GM15510 (cell line): ENCODE measurements around the gene DENND5B.

Experiments
- POLR2A ChIP-seq: IDR thresholded peaks from 3 replicates; pipeline ENCODE4 v1.6.1; 2011; ENCODE audit warnings: borderline replicate concordance; ENCODE audit not compliant: insufficient read length; ENCODE audit errors: extremely low read depth

The DENND5B gene

DNA sequence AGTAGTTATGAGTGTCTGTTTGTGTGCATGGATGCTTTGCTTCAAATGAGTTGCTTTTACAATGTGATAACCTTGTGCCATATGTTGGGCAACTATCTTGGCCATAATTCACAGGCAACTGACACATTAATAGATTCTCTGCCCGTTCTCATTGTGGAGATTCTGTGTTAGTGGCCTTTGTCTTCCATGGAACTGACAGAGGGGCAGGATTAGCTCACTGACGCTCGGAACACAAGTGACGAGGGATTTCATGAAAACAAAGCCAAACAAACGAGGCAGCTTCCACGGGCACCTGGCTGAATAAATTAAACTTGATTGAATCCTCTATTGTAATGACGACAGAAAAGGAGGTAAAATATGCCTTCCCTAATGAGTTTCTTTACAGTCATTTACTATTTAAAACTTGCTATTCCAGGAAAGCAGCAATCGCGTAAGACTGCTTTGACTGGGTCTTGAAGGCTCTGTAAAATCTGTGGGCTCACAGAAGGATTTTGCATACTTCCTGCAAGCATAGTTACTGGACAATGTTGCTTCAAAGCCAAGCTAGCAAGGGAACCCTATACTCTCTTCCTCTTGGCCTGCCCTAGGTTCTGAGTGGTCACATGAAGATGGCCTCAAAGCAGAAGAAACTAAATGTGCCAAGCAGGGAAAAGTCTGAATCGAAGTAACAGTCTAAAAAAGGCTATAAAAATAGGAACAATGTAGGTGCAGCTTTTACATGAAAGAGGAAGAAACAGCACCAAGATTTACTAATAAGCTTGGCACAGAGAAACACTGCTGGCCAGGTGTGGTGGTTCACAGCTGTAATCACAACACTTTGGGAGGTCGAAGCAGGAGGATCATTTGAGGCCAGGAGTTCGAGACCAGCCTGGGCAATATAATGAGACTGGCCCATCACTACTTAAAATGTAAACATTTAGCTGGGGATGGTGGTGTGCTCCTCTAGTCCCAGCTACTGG, 236.9 kb downstream of the DENND5B start:
- no peak for TF ChIP-seq POLR2A

DNA sequence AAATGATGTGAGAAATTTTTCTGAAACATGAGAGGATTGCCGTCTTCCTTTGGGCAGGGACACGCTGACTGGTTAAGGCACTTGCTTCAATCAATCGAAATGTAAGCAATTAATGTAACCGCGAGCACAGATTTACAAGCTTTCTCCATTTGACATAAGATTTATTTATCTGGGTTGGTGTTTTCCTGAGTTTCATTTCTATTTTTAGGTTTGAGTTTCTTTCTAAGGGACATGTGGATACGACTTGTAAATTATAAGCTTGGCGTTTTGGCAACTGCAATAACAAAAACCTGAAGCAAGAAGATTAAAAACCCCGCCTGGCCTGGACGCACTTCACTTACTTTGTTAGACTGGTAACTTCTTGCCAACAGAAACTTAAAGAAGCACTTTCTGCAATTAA, 244.7 kb downstream of the DENND5B start:
- no peak for TF ChIP-seq POLR2A

DNA sequence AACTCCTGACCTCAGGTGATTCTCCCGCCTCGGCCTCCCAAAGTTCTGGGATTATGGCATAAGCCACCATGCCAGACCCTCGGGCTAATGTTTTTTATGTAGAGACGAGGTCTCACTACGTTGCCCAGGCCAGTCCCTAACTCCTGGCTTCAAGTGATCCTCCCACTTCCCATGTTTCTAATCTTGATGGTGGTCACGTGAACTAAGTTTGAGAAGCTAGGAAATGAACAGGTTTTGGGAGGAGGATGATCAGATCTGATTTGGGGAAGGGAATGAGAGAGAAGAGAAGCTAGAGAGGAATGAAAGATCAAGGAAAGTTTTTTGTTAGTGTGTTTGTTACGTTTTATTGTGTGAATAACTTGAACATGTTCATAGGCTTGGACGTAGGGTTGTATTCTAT, 247.8 kb downstream of the DENND5B start:
- no peak for TF ChIP-seq POLR2A

DNA sequence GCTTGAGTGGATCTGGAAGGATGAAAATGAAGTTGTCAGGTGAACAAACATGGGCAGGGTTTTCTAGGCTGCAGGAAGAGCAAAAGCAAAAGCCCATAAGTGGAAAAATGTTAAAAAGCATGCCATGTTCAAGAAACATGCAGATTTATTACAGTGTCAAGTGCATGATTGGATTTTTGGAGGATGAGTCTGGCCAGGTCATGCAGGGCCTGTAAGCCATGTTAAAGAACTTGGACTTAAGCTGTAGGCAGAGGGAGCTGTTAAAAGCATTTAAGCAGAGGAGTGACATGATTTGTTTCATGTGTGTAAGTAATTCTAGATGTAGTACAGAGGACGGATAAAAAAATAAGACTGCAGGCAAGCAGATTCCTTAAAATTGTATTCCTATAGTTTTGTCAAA, 248.7 kb downstream of the DENND5B start:
- TF ChIP-seq POLR2A = no peak

DNA sequence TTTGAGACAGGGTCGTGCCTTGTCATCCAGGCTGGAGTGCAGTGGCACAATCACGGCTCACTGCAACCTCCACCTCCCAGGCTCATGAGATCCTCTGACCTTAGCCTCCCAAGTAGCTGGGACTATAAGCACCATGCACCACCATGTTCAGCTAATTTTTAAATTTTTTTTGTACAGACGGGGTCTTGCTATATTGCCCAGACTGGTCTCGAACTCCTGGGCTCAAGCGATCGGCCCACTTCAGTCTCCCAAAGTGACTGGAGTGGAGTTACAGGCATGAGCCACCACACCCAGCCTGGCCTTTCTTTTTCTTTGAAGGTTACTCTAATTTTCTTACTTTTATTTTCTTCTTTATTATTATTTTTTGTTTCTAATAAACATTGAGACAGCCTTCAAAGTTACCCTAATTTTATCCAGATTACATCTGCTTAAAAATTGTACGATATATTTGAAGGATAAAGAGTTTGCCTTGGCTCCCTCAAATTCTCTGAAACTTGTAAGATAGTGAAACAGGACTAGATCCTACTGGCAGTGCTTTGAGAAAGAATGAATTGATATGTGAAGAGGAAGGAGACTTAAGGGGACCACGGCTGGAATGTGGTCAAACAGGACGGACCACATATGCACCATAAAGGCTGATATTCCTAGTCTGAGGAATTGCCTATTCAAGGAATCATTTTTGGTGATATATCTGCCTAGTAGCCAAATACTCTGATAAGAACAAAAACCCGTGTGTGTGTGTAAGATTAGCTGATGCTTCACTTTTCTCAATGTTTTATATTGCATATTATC, 250.9 kb downstream of the DENND5B start:
- TF ChIP-seq POLR2A = no peak

DNA sequence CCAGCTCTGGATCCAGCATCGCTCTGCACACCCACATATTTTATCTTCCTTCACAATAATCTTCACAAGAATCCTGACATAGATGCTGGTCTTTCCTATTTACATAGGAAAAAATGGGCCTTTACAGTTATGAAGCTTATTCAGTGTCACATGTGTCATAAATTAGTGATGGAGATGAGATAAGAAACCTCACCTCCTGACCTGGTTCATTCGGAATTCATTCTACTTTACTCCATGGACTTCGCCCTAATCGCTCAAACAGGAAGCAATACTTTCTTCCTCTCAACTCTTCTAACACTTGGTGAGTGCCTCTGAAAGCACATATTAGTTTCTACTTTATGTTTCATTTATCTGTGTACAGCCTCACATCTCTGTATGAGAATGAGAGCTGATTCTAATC, 253.0 kb downstream of the DENND5B start:
- no peak for TF ChIP-seq POLR2A
